ENCODE measurements around the gene PROX1.

The PROX1 gene

DNA sequence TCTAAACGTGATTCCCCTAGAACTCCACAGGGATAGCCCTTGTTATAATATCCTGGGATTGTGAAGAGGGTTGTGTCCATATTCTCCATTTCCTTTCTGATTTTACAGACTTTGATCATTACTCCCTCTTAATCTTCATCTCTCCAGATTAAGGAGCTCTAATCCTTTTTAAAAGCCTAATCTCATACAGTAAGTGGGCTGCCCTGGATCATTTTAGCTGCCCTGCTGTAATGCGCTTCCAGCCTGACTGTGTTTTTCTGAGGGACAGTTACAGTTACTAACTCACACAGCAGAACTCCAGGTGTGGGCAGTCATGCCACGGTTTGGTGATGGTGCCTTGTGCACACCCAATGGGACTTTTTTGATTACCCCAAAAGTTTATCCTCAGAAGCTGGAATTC is 33.5 kb downstream of the PROX1 start:
- DNase-seq (ENCODE audit: low read depth in 2 of 2): no peak

DNA sequence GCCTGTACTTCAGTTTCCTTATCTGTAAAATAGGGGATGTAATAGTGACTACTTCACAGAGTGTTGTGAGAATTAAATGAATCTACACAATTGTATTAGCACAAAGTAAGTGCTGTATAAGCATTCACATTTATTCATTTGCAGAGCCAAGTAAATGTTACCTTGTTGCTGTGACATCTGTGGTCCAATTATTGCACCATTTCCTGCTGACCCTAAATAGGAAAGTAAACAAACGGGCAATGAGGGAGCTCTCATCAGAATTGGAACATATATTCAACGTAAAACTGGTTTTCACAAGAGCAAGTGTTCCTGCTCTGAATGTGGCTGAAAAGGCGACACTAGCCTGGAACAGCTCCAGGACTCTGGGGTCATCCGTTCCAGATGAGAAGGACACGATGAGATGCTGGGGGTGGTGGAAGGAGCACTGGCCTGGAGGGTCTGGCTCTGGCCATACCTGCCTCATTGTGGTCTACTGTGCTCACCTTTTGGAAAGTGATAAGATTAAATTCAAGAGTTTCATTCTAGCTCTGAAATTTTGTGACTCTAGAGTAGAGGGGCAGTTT is 34.5 kb downstream of the PROX1 start:
- DNase-seq (ENCODE audit: low read depth in 2 of 2): no peak

DNA sequence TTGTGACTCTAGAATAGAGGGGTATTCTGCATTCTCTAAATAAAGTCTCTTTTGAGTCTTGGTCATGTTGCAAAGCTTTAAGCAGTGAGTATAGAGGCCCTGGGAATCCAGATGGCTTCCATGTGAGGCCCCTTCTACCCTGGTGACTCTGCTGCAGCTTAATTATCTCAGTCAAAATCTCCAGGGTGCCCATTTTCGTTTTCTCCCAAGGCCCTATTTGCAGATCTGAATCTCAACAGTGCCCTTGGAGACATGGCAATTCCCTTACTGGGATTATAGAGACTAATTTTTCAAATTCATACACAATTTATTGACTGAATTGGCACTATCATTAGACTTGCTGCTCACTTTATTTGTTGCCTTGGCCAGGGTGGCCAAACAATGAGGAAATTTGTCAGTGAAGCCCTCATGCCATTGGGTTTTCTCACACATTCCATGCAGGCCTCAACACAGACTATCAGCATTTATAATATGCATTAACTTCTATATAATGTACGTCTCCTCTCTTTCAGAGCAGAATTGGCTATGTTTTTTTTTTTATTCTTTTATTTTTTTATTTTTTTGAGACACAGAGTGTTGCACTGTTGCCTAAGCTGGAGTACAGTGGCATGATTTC is 35.1 kb downstream of the PROX1 start:
- no peak for DNase-seq (ENCODE audit: low read depth in 2 of 2)

DNA sequence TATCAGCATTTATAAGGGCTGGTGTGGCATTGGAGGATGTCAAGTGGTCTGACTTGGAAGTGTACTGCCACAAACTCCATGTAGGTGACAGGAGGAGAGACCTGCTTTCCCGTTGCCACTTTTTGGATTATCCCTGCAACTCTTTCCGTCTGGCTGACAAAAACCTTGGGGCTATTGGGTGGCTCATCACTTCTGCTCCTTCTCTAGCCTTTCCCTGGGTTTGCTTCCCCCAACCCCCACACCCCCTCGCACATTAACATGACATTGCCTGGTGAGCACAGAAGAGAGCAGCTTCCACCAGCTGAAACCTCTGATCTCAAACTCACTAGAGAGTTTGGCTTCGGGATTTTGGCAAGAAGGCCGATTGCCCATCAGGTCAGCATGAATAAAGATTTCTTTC is 39.2 kb downstream of the PROX1 start:
- DNase-seq (ENCODE audit: low read depth in 2 of 2): no peak

DNA sequence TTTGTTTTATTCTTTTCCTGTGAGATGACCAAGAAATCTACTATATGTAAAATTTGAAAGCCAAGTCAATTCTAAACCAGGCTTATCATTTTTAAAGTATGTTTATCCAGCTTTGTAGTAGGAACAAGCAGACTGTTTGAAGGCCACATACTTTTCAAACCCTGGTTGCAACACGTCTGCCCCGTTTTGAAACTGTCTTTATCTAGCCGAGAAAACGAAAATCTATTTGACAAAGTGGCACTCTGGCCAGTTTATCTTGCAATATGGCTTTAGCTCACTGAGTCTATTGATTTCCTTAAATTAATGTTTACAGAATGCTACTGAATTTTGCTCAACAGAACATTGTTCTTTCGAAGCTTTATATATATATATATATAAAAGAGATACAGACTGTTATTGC is 39.7 kb downstream of the PROX1 start:
- no peak for DNase-seq (ENCODE audit: low read depth in 2 of 2)

DNA sequence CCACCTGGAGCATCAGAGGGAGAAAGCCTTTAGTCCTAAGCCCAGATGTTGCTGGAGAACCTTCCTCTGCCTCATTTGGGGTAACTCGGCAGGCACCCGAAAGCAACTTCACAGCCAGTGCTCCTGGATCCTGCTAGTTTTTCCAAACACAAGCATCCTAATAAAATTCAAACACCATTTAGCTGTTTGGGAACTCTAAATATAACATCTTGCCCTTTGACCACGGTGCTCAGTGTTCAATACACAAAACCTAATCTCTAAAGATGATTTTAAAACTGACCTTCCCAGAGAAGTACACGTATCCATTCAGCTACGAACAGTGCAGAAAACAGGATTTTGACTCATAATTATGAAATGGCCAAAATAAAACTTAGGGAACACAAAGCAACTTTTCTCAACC is 40.3 kb downstream of the PROX1 start:
- DNase-seq (ENCODE audit: low read depth in 2 of 2): no peak

DNA sequence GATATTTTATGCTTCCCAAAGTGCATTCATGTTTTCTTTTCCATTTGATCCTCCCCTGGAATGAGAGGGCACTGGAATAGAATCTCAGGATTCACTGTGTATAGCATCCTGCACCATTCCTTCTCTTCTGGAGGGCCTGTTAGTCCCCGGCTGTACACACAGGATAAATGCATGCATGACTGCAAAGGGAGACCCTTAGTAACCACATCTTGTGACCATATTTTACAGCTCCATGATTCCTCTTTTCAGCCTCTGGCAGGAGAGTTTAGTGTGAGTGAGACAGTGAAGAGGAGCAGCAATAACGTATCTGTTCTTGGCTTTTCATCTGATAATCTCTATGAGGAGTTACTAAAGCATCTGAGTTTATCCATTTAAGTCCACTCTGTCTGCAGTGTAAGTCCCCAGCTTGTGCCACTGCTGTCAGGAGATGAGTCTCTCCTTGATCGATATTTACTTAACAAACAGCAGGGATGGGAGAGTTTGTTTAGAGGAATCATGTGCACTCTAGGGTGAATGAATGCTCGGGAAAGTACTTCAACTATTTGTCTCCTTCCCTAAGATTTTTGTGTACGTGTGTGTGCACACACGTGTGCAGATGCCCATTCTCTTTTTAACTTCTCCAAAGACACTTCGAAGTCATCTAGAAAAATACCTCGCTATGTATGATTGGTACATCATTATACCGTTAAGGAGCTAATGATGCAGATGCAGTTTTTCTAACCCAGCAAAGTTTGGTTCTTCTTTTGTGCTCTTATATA is 41.1 kb downstream of the PROX1 start:
- no peak for DNase-seq (ENCODE audit: low read depth in 2 of 2)

DNA sequence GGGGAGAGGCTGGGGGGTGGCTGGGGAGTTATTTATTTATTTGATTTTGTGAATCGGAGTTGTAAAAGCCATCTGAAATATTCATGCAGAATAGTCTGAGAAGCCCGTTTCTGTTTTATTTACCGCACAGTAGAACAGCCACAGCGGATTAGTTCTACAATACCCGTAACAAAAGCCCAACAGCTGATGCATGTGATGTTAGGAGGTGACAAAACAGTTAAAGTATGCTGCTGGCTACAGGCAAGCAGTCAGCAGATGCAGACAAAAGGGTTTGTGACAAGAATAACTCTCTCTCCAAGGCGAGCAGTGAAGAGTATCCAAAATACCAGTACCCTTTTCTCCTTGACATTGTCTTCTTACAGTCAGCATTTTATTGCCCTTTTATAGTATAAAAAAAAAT is 42.0 kb downstream of the PROX1 start:
- no peak for DNase-seq (ENCODE audit: low read depth in 2 of 2)

DNA sequence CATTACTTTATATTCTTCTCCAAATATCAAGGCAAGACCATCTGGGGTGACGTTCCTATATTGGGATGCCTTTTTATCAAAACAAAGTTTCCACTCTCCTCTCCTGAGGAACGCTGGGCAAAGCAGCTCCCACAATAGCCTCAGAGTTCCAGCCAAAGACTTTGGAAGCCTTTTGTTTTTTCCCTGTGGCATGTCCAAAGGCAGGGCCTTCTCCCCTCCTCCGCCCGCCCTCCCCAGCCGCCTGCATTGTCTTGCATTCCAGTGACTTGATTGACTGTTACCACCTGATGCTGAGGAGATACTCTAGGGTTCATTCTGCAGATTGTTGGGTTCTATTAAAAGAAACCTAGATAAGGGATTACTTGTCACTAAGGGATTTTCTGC is 43.5 kb downstream of the PROX1 start:
- DNase-seq (ENCODE audit: low read depth in 2 of 2): no peak

DNA sequence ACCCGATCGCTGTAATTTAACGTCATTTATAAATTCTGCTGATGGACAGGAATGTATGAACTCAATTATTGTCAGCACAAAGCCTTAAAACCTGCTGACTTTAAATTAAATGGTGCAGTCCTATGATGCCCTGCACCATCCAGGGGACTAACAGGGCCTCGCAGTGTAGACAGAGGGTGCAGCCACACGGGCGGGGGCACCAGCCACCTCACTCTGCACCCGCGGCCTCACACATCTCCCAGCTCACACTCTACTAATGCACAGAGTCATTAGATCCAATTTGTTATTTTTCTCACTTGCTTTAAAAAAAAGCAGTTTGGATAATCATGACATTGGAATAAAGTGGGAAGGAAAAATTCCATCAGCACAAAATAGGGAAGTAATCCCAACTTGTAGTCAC is 49.7 kb downstream of the PROX1 start:
- no peak for DNase-seq (ENCODE audit: low read depth in 2 of 2)

DNA sequence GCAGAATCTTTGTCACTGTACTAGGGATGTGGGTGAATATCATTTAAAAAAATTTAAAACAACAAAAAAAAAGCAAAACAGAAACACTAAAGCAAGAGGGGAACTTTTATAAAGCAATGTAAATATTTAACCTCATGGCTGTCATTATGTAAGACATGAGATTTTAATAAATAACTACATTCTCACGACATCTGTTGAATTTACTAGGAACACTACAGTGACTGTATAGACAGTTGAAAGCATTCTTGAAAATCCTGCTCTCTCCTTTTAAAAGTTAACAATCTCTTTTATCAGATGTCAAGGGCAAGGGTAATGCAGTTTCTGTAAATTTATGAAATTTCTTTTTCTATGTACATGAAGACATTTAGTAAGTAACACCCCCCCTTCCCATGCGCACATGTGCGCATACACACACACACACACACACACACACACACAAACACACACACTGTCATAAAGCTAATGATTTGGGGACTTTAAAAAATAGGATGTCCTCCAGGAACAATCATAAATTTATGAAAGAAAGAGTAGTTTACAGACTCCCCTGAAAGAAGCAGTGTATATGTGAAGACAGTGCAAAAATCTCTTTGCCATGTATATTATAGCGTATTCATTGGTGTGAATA is 51.7 kb downstream of the PROX1 start:
- DNase-seq (ENCODE audit: low read depth in 2 of 2): no peak

DNA sequence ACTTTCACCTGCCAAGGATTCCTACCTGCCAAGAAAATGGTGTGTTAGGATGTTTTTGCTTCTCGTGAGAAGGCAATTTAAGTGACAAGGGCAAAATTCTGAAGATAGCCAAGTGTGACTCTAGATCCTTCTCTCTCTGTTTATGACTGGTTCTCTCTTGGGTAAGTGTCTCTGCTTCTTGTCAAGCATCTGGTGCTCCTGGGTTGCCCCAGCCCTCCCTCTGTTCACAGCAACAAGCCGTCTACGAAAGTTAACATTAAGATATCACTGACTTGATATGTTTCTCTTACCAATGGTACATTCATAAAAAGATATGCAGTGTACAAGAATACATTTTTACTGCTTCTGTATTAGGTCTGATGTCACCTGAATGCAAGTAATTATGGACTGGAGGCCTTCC is 55.4 kb downstream of the PROX1 start:
- DNase-seq (ENCODE audit: low read depth in 2 of 2): no peak

DNA sequence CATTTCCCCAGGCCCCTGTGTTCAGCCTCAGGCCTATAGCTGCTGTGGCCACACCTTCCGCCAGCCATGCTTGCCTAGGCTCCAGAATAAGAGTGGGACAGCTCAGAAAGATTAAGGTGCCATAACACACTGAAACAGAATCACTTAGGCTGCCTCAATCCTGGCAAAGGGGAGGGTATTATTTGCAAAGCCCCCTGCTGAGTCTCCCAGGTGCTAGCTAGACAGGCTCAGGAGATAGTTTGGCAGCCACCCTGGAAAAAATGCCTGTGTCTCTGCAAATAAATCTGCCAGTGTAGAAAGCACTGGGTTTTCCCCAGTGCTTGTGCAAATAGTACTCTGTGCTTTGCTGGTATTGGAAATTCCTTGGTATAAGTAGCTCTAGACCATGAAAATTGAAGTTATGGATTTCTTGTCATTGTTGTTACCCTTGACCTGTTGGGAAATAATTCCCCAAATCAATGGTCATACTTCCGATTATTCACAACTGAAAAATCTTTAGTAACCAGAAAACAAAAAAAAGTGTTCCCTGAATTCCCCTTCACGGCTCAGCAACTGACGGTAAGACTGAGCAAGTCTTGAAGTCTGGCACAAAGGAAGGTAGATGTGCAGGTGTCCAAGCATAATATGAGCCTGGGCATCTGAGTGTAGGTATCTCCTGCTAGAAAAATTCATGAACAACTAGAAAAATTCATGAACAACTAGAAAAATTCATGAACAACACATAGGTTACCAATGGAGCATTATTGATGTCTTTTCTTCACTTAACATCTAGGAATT is 56.9 kb downstream of the PROX1 start:
- no peak for DNase-seq (ENCODE audit: low read depth in 2 of 2)

DNA sequence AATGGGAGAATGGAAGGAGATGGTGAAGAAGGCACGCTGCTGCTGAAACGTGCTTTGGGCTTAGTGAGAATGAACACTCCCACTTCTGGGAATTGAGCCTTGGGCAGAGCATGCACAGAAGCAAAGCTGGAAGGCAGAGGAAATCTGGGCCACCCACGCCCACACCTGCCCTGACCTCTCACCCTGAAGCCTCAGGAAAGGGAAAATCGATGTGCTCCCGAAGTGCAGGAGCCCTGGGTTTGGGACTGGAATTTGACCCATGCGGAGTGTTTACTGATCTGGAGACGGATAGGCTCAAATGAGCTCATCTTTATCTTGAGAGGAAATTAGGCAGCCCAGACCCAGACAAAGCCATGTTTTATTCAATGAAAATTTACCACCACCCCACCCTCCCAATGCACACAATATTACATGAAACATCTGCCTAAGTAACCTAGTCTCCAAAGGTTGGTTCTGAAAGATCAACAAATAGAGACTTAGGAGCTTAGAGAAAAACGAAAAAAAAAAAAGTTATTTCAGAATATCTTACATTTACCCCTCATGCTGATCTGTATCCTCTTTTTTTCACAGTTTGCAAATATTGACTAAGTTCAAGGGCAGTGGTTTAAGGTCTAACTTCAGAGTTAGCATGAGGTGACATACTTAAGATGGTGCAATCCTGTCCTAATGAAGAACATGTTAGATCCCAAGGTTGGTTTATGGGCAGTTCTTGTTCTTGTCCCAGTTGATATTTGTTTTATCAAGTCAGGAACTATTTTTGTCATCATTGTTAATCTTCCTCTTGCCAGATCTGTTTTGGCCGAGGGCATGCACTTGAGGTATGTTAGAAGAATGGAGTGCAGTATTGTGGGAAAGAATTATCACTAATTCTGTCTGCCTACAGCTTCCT is 63.0 kb downstream of the PROX1 start:
- DNase-seq (ENCODE audit: low read depth in 2 of 2): no peak

DNA sequence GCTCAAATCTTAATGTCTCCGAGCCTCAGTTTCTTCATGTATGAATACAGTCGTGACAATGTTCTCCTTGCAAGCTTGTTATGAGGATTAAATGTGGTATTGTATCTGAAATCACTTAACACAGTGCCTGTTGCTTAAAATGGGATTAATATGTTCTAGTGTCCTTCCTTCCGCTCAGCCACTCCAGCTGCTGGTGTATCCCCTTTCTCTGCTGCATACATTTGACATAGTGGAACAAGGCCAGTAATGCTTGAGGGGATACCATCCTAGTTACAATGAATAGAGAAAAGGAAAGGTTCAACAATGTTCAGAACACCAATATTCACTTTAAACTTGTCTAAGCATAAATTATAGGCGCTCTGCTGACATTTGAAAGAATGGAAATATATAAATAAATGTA is 64.0 kb downstream of the PROX1 start:
- no peak for DNase-seq (ENCODE audit: low read depth in 2 of 2)

DNA sequence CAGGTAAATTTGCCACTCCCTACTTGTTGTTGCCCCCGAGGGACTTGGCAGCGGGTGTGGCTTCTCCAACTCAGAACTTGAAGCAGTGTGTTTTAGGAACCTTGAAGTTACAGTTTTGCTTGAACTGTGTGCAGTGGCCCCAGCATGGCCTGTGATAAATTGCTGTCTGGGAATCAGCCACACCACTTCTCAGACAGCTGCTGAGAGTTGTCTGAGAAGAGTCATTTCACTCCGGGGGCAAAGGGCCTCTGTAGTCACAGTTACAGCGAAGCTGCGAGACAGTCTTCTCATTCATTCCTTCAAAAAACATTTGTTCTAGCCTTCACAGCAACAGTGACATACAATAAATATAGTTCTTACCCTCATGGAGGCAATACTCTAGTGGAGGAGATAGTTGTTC is 70.3 kb downstream of the PROX1 start:
- DNase-seq (ENCODE audit: low read depth in 2 of 2): no peak

DNA sequence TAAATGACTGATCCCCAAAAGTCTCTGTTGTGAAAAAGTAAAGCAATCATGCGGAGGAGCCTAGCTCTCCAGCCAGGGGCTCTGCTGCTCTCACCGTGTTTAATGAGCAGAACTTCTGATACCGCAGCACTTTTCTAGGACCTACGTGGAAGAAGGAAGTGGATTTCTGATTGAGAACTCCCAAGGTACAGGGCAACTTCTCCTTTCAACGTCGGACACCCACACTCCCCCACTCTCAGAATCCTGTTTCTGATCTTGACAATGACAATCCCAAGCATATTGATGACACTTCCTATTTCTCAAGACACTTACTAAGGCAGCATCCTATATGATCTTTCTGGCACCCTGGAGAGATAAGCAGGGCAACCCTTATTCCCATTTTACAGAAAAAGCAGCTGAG is 78.4 kb downstream of the PROX1 start:
- DNase-seq (ENCODE audit: low read depth in 2 of 2): no peak

DNA sequence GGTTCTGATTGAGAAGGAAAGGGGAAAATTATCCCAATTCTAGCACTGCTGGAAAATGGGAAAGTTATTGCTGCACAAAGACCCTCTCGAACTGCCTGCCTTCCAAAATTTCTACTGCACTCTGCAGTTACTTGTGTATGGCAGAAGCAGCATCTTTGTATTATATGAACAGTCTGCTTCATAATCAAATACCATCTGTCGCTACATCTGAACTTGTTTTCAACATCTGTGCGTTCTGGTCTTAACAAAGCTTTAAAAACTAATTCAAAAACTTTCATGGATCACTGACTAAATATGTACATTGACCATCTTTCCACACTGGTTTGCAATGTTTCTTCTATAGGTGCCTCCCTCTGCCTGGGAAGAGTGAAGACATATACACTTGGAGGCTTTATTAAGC is 79.2 kb downstream of the PROX1 start:
- DNase-seq (ENCODE audit: low read depth in 2 of 2): no peak

DNA sequence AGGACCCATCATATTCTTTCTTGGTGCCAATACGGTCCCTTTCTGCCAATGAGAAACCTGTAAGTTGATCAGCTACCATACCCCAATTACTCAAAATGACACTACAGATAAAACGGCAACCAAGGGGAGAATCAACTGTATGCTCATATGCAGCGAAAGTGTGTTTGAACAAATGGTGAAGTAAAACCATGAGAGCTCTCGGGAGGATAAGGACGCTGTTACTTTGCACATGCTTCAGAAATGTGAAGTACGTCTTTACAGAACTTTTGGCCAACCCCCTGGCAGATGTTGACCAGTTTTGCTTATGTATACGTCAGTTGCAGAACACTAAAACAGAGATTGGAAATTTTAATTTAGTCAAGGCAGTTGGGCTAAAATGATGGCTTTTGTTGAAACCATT is 79.6 kb downstream of the PROX1 start:
- DNase-seq (ENCODE audit: low read depth in 2 of 2): no peak

DNA sequence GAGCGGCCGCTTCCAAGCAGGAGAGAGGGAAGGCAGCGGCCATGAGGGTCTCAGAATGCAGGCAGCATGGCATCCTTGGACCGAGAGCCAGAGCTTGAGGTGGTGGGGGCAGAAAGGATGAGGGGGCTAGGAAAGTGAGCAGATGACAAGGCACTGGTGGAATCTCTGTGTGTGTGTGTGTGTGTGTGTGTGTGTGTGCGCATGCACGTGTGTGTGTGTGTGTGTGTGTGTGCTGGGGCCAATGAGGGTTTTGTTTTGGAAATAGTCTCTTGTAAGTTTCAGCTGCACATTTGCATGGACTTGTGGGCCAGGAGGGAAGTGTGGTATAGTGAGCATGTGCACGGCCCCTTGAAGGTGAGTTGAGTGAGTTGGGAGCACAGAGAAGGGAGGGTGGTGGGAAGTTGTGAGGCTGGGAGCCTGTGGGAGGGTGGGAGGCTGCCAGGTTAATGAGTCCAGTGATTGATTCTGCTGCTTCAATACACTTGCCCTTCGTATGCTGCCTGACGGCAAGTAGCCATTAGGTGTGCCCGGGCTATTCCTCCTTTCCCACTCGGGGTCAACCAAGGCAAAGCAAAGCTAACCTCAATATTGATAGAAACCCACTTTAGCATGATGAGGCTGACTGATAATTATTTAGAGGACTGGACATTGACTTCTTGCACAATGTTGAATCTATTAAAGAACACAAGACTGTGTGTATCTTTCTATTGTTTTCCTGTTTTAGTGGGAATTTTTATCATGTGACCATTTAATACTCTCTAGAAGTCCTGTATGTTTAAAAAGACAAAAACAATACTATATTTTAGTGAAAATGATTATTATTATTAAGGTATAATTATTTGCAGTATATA is 80.3 kb downstream of the PROX1 start:
- DNase-seq (ENCODE audit: low read depth in 2 of 2): no peak
